Measurements from ENCODE around the gene GLIS1.

DNA sequence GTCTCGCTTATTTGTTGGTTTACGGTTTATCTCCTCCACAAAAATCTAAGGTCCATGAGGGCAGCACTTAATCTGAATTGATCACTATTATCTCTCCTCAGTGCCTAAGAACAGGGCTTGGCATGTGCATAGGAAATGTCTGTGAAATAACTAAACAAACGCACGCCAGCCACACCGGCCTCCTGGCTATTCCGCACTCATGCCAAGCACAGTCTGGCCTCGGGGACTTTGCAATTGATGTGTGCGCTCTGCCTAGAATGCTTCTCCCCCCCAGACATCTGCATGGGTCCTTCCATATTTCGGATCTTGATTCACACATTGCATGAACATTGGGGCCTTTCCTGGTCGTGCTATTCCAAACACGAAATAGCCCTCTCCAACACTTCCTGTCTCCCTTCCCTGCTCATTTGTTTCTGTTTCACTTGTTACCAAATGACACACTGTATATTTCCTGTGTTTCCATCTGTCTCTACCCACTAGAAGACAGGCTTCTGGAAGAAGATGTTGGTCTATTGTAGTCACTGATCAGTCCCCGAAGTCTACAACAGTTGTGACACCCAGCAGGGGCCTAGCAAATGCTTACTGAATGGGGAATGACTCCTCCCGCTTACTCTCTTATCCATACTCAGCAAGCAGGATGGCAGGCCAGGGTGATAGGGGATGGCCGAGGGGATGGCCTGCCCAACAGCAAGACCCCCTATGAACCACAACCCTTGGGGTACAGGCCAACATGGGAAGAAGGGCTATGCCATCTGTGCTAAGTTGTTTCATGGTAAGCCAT, 93.9 kb downstream of the GLIS1 start:
- TF ChIP-seq, protein P1, sequence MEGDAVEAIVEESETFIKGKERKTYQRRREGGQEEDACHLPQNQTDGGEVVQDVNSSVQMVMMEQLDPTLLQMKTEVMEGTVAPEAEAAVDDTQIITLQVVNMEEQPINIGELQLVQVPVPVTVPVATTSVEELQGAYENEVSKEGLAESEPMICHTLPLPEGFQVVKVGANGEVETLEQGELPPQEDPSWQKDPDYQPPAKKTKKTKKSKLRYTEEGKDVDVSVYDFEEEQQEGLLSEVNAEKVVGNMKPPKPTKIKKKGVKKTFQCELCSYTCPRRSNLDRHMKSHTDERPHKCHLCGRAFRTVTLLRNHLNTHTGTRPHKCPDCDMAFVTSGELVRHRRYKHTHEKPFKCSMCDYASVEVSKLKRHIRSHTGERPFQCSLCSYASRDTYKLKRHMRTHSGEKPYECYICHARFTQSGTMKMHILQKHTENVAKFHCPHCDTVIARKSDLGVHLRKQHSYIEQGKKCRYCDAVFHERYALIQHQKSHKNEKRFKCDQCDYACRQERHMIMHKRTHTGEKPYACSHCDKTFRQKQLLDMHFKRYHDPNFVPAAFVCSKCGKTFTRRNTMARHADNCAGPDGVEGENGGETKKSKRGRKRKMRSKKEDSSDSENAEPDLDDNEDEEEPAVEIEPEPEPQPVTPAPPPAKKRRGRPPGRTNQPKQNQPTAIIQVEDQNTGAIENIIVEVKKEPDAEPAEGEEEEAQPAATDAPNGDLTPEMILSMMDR (conservative IDR thresholded peaks at IDR 0.05; ENCODE audit: low read depth in 2 of 2): no peak
- TF ChIP-seq EZH2 (IDR thresholded peaks at IDR 0.05; ENCODE audit: low read depth, unreplicated experiment) (no peak), CREB1 (CRISPR knock-in tag; IDR thresholded peaks at IDR 0.05; ENCODE audit: low read depth) (no peak)

Data from GM23338 (cell line).